NCI-H2196 treated with DMSO at 0.1 percent for 48 hours (cell line): ENCODE results near the gene CNFN.
"Not testable (repeated sequence)": the region's sequence is repeated elsewhere in the genome, so short reads cannot be mapped to it uniquely, and the experiment has no call there.

Experiments
- DNase-seq: peaks from one replicate; lab custom pipeline; 2025; ENCODE audit not compliant: unreplicated experiment; lab: John Stamatoyannopoulos, UW

The CNFN gene

DNA sequence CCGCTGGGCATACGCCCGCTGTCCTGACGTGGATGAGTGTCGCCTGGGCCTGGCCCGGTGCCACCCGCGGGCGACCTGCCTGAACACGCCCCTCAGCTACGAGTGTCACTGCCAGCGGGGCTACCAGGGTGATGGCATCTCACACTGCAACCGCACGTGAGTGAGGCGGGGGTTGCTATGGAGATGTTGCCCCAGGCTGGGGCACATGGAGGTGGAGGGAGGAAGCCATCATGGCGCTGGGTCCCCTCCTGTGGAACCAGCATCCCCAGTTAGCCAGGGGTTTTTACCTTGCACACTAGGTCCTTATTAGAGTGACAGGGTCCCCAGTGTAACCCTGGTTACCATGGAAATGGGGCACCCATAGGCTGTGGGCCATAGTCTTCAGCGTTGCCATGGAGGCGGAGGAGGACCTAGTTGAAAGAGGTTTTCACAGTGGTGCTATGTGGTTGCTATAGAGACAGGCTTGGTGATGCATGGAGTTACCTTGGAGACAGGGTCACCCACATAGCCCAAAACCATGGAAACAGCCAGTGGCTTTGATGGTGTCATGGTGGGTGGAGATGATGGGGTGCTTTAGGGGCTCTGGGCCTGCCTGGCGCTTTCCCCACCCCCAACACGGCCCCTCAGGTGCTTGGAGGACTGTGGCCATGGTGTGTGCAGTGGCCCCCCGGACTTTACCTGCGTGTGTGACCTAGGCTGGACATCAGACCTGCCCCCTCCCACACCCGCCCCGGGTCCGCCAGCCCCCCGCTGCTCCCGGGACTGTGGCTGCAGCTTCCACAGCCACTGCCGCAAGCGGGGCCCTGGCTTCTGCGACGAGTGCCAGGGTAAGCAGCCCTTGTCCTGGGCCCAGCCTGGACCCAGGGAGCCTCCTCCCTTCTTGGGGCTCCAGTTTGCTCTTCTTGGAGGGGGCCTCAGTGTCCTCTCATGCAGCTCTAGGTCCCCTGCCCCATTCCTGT lies 37.5 kb downstream of the CNFN start:
- DNase-seq = peak; percentile 13

DNA sequence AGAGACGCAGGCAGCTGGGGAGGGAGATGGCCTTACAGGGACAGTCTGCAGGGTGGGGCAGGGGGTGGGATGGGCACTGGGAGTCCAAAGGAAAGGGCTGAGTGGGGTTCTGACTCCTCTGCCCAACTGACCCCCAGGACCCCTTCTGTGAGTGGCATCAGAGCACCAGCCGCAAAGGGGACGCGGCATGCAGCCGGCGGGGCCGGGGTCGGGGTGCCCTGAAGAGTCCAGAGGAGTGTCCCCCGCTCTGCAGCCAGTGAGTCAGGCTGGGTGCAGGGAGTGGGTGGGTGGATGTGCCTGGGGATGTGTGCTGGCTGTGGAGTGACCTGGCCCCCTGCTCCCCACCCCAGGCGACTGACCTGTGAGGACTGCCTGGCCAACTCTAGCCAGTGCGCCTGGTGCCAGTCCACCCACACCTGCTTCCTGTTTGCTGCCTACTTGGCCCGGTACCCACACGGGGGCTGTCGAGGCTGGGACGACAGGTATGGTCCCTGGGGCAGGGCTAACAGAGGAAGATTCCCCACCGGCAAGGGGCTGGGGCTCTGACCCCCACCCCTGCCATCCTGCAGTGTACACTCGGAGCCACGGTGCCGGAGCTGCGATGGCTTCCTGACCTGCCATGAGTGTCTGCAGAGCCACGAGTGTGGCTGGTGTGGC lies 38.9 kb downstream of the CNFN start:
- no peak for DNase-seq

DNA sequence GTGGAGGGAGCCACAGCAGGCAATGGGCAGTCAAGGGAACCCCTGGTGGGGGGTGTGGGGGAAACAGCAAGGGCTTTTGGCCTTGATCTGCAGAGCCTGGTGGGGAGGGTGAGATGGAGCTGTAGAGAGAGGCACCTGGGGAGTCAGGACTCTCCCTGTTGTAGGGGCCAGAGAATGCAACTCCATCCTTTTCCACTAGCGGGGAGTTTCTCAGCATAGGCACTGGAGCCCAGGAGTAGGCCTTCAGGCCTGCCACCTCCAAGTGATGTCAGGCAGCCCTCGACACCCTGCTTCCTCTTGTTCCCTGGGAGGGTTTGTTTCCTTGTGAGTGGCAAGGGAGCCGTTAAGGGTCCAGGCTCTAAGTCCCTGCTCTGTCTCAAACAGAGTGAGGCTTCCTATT lies 39.7 kb downstream of the CNFN start:
- DNase-seq = no peak

DNA sequence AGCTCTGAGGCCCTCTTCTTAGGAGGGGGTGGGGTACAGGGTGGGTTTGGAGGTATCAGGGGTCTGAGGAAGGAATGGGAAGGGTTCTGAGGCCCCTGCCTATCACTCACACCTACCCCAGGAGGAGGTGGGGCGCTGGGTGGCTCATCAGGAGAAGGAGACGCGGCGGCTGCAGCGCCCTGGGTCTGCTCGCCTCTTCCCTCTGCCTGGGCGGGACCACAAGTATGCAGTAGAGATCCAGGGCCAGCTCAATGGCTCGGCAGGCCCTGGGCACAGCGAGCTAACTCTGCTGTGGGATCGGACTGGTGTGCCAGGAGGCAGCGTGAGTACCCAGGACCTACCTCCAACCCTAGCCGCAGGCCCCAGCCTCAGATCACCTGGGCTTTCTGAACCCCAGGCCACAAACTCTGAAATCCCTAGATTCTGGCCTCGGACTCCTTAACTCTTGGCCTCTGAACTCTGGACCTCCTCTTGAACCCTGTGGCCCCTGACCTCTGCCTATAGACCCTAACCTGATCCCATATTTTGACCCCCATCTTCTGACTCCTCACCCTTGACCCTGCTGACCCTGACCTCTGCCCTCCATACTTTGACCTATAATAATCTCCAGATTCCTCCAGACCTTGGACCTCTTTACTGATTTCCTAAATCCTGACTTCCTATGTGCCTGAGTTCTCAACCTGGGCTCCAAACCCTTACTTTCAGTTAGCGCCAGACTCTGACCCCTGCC lies 40.6 kb downstream of the CNFN start:
- DNase-seq = no peak

DNA sequence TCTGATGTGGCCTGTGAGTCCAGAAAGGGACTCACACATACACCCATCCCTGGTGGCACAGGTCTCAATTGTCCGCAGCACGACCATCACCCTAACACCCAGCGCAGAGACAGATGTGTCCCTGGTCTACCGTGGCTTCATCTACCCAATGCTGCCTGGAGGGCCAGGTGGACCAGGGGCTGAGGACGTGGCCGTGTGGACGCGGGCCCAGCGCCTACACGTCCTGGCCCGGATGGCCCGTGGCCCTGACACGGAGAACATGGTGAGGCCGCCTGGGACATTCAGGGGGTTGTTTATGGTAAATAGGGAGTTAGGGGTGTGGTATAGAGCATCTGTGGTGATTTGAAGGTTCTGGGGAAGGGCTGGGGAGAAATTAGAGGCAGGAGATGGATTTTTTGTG lies 41.9 kb downstream of the CNFN start:
- DNase-seq = no peak

DNA sequence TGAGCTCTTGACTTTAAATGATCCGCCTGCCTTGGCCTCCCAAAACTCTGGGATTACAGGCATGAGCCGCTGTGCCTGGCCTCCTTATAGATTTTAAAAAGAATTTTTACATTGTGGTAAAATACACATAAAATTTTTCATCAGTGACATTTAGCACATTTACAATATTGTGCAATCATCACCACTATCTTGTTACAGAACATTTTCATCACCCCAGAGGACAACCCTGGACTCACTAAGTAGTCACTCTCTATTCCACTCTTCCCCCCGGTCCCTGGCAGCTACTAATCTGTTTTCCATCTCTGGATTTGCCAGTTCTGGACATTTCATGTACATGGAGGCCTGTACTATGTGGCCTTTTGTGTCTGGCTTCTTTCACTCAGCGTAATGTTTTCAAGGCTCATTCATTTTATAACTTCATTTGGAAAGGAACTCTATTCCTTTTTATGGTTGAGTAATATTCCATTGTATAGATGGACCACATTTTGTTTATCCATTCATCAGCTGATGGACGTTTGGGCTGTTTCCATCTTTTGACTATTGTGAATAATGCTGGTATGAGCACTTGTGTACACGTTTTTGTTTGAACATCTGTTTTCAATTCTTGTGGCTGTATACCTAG lies 44.8 kb downstream of the CNFN start:
- no peak for DNase-seq

DNA sequence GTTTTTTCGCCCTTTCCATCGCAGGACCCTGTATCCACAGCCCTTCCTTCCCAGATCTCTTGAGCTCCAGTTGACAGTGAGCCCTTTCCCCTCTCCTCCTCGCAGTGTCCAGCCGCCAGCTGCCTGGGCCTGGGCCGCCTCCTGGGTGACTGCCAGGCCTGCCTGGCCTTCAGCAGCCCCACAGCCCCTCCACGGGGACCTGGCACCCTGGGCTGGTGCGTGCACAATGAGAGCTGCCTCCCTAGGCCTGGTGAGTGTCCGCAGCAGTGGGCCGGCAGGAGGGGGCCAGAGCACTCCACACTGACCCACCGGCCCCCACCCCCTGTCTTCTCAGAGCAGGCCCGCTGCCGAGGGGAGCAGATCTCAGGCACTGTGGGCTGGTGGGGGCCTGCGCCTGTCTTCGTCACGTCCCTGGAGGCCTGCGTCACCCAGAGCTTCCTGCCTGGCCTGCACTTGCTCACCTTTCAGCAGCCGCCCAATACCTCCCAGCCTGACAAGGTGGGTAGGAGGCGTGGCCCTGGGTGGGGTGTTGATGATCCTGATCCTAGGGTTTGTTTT lies 45.7 kb downstream of the CNFN start:
- DNase-seq = no peak

DNA sequence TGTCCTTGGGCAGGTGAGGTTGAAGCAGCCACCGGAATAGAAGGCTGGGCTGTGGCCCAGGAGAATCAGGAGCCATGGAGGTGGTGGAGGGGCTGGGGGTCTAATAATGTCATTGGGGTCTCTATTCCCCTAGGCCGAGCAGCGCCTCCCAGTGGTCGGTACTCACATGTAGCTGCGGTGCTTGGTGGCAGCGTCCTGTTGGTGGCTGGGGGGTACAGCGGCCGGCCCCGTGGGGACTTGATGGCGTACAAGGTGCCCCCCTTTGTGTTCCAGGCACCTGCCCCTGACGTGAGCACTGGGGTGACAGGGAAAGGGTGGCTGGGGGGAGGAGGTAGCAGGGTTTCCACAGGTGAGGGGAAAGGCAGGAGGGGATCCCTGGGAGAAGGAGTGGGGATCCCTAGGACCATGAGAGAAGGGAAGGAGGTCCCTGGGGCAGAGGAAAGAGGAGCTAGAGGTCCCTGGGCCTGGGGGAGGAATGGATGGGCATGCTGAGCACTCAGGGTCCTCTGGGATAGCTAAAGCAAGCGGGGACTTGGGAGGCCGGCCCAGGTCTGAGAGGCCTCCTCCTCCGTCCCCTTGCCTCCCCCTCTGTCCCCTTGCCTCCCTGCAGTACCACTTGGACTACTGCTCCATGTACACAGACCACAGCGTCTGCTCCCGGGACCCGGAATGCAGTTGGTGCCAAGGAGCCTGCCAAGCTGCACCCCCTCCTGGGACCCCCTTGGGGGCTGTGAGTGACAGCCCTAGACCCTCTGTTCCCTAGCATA lies 46.6 kb downstream of the CNFN start:
- no peak for DNase-seq

DNA sequence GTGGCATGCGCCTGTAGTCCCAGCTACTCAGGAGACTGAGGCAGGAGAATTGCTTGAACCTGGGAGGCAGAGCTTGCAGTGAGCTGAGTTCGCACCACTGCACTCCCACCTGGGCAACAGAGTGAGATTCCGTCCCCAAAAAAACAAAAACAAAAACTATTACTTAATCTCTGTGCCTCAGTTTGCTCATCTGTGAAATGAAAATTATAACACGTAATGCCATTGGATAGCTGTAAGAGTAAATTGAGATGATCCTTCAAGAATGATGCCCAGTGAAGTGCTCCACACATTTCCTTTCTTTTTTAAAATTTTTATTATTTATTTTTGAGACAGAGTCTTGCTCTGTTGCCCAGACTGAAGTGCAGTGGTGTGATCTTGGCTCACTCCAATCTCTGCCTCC lies 50.2 kb downstream of the CNFN start:
- DNase-seq = not testable (repeated sequence)

DNA sequence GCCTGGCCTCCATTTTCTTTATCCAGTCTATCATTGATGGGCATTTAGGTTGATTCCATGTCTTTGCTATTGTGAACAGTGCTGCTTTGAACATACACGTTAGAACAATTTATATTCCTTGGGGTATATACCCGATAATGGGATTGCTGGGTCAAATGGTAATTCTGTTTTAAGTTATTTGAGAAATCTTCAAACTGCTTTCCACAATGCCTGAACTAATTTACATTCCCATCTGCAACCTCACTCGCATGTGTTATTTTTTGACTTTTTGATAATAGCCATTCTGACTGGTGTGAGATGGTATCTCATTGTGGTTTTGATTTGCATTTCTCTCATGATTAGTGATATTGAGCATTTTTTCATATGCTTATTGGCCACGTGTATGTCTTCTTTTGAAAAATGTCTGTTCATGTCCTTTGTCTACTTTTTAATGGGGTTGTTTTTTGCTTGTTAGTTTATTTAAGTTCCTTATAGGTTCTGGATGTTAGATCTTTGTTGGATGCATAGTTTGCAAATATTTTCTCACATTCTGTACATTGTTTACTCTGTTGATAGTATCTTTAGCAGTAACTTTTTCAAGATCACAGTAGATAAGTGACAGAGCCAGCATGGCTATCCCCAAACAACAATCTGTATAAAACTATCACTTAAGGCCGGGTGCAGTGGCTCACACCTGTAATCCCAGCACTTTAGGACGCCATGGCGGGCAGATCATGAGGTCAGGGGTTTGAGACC lies 50.8 kb downstream of the CNFN start:
- DNase-seq = not testable (repeated sequence)
